Lower leg skin (tissue), 3 donors: ENCODE measurements around the gene IGLL5.

Source experiments
- CTCF ChIP-seq, 3 donors: fragments of 450-650 bp; IDR thresholded peaks; one replicate each; pipeline ENCODE4 v1.5.1; 2016; ENCODE audit warnings: antibody characterized with exemption in 3 of 3, mild to moderate bottlenecking in 3 of 3, moderate library complexity in 2 of 3
- POLR2A ChIP-seq, 2 donors: fragments of 450-650 bp; IDR thresholded peaks; one replicate each; pipeline ENCODE4 v1.6.1; 2016 to 2017; ENCODE audit warnings: antibody characterized with exemption in 2 of 2, mild to moderate bottlenecking in 1 of 2, moderate library complexity in 1 of 2

DNA sequence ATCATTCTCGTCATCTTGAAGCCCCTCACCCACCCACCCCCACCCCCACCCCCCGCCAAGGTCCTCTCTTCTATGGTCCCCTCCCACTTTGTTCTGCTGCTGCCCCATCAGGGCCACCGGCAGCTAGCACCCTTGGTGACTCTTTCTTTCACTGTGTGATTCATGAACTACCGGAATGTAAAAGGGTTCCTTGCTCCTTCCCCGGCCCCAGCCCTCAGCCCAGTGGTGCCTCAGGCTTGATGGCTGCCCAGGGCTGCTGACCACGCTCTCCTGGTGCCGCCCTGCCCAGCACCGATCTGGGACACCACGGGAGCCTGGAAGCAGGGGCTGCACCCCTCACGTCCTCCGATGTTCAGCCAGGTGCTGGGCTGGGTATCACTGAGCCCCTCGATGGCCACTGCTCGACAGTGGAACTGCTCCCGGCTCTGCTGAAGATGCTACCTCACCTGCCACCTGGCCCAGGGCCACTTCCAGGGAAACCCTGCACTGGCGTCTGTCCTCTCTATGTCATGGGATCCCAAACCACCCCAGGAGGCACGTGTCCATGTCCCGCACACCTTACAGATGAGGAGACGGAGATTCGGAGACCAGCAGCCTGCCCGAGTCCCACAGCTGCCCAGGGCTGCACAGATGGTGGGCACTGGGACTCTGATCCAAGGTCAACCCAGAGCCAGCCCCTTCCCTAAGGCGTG lies 39.7 kb downstream of the IGLL5 start:
- TF ChIP-seq POLR2A (IDR thresholded peaks at IDR 0.05) (no peak), CTCF (IDR thresholded peaks at IDR 0.05) (no peak)
